Measurements from ENCODE around the gene SETDB1.
A peak's percentile ranks its signal among the peaks of the same experiment; 100 is the strongest.

The SETDB1 gene

GRCh38 chr1:150976879-150977694 is 50.9 kb downstream of the SETDB1 start:
- peak; percentile 82 to 87 for DNase-seq

GRCh38 chr1:150979092-150980056 is 53.2 kb downstream of the SETDB1 start:
- peak; percentile 88 to 91 for DNase-seq

- DNase-seq = no peak
These were observed 55.1 kb downstream of the SETDB1 start for GRCh38 chr1:150981177-150981804.

GRCh38 chr1:150981805-150982712 is 55.9 kb downstream of the SETDB1 start, which contains the start of gene ANXA9:
Gene ANXA9, plus strand, starts transcription at chr1:150982292. Its CDS starts 814 bp downstream, at chr1:150983106.
- DNase-seq = no peak

GRCh38 chr1:150985179-150985825 is 59.1 kb downstream of the SETDB1 start:
- DNase-seq = no peak

GRCh38 chr1:150987924-150988323 is 61.8 kb downstream of the SETDB1 start:
- no peak for DNase-seq

GRCh38 chr1:150992626-150993025 is 66.5 kb downstream of the SETDB1 start:
- no peak for DNase-seq

- DNase-seq = no peak
These were observed 68.1 kb downstream of the SETDB1 start for GRCh38 chr1:150994248-150994647.

GRCh38 chr1:150995460-150995859 is 69.3 kb downstream of the SETDB1 start:
- DNase-seq = no peak

GRCh38 chr1:150995896-150996295 is 69.7 kb downstream of the SETDB1 start:
- peak; percentile 31 to 57 for DNase-seq

- DNase-seq = no peak
These were observed 71.1 kb downstream of the SETDB1 start for GRCh38 chr1:150997126-150997872.

- DNase-seq = no peak
These were observed 71.8 kb downstream of the SETDB1 start for GRCh38 chr1:150997949-150998348.

- DNase-seq = no peak
These were observed 73.0 kb downstream of the SETDB1 start for GRCh38 chr1:150999051-150999674.

- DNase-seq = no peak
These were observed 73.8 kb downstream of the SETDB1 start for GRCh38 chr1:150999926-151000325.

GRCh38 chr1:151000408-151000807 is 74.2 kb downstream of the SETDB1 start:
- no peak for DNase-seq

- DNase-seq = no peak
These were observed 75.4 kb downstream of the SETDB1 start for GRCh38 chr1:151001602-151002001.

- no peak for DNase-seq
These were observed 75.9 kb downstream of the SETDB1 start for GRCh38 chr1:151002051-151002450.

- no peak for DNase-seq
These were observed 76.4 kb downstream of the SETDB1 start for GRCh38 chr1:151002611-151003010.

GRCh38 chr1:151003180-151003579 is 77.0 kb downstream of the SETDB1 start:
- peak in 1 of 2 donors; percentile 46 for DNase-seq

GRCh38 chr1:151005729-151006319 is 79.7 kb downstream of the SETDB1 start:
- DNase-seq = no peak

All from CD4-positive, alpha-beta T cell treated with Interleukin-4 for 1 hour (primary cell).